ENCODE measurements around the gene RAP1GAP2. TPM values are rescaled to one million over a fixed set of nuclear protein-coding genes. Genes with fewer than 3 reads are reported as not detected.
A peak's percentile ranks its signal among the peaks of the same experiment; 100 is the strongest.

Gene RAP1GAP2
- total and polyA plus RNA-seq, 2 experiments from 2014 or later: 0.74 to 3.8 TPM

GRCh38 chr17:3009411-3009920 is 213.2 kb downstream of the RAP1GAP2 start:
- H4K20me1 ChIP-seq (ENCODE audit: insufficient read depth): no peaks in the 10 kb centered on the region
- no peak overlapping the region for H2AFZ ChIP-seq
- 73 to 77% methylated on average over 14 of the region's 14 CpGs for WGBS, 2 experiments (ENCODE audit: low coverage in 1 of 2, low lambda C conversion rate in 2 of 2, missing lambda C conversion rate in 2 of 2)
- H3K27ac ChIP-seq: no peak overlapping the region
- no peaks in the 10 kb centered on the region for H3K9me2 ChIP-seq (ENCODE audit: insufficient read depth)
- H3K9me3 ChIP-seq (ENCODE audit: low read depth): no peaks in the 10 kb centered on the region
- peaks cover 4% of the 10 kb centered on the region for H3K4me1 ChIP-seq (ENCODE audit: insufficient read depth)
- H3K27me3 ChIP-seq (replicated peaks; ENCODE audit: insufficient read depth): no peaks in the 10 kb centered on the region
- H3K4me3 ChIP-seq: no peak overlapping the region
- H3K4me2 ChIP-seq (ENCODE audit: unreplicated experiment): no peak overlapping the region
- in situ Hi-C loops (cut with MboI): no loop called here
- no peak overlapping the region for H3K9ac ChIP-seq
- TF ChIP-seq EZH2 (IDR thresholded peaks at IDR 0.05; ENCODE audit: insufficient read depth, poor library complexity, severe bottlenecking) (no peak), EZH2phosphoT487 (IDR thresholded peaks at IDR 0.05; ENCODE audit: insufficient read depth, low read depth) (no peak)
- DNase-seq: no peak
- no peaks in the 10 kb centered on the region for H3K36me3 ChIP-seq (ENCODE audit: low read depth)
- no peaks in the 10 kb centered on the region for H3K79me2 ChIP-seq (ENCODE audit: insufficient read depth)
- H3F3A ChIP-seq (ENCODE audit: insufficient read depth): no peaks in the 10 kb centered on the region

GRCh38 chr17:3011891-3012290 is 215.7 kb downstream of the RAP1GAP2 start:
- Histone ChIP-seq H3F3A (ENCODE audit: insufficient read depth) (no peaks in the 10 kb centered on the region), H3K79me2 (ENCODE audit: insufficient read depth) (no peaks in the 10 kb centered on the region), H2AFZ (no peak overlapping the region), H3K9me2 (ENCODE audit: insufficient read depth) (no peaks in the 10 kb centered on the region), H3K9me3 (ENCODE audit: low read depth) (no peaks in the 10 kb centered on the region), H3K27ac (no peak overlapping the region), H3K9ac (no peak overlapping the region), H3K4me3 (no peak overlapping the region), H3K4me2 (ENCODE audit: unreplicated experiment) (no peak overlapping the region), H4K20me1 (ENCODE audit: insufficient read depth) (no peaks in the 10 kb centered on the region), H3K36me3 (ENCODE audit: low read depth) (no peaks in the 10 kb centered on the region), H3K27me3 (replicated peaks; ENCODE audit: insufficient read depth) (no peaks in the 10 kb centered on the region), H3K4me1 (ENCODE audit: insufficient read depth) (no peaks in the 10 kb centered on the region)
- DNase-seq: no peak
- in situ Hi-C loops (cut with MboI): loop anchor here (10.0 kb wide), 1 partner anchor 187 kb away; no protein-coding TSS in a partner anchor
- 93 to 95% methylated on average over 7 of the region's 7 CpGs for WGBS, 2 experiments (ENCODE audit: low coverage in 1 of 2, low lambda C conversion rate in 2 of 2, missing lambda C conversion rate in 2 of 2)
- TF ChIP-seq EZH2phosphoT487 (IDR thresholded peaks at IDR 0.05; ENCODE audit: insufficient read depth, low read depth) (no peak), EZH2 (IDR thresholded peaks at IDR 0.05; ENCODE audit: insufficient read depth, poor library complexity, severe bottlenecking) (no peak)

GRCh38 chr17:3012926-3013581 is 216.8 kb downstream of the RAP1GAP2 start:
- no peaks in the 10 kb centered on the region for H3K9me3 ChIP-seq (ENCODE audit: low read depth)
- in situ Hi-C loops (cut with MboI): loop anchor here (10.0 kb wide), 1 partner anchor 188 kb away; no protein-coding TSS in a partner anchor
- DNase-seq: peak; percentile 74
- 40 to 43% methylated on average over 21 of the region's 21 CpGs for WGBS, 2 experiments (ENCODE audit: low coverage in 1 of 2, low lambda C conversion rate in 2 of 2, missing lambda C conversion rate in 2 of 2)
- no peaks in the 10 kb centered on the region for H3K27me3 ChIP-seq (replicated peaks; ENCODE audit: insufficient read depth)
- no peaks in the 10 kb centered on the region for H3K36me3 ChIP-seq (ENCODE audit: low read depth)
- H3K27ac ChIP-seq: no peak overlapping the region
- no peaks in the 10 kb centered on the region for H3F3A ChIP-seq (ENCODE audit: insufficient read depth)
- no peaks in the 10 kb centered on the region for H3K4me1 ChIP-seq (ENCODE audit: insufficient read depth)
- no peaks in the 10 kb centered on the region for H4K20me1 ChIP-seq (ENCODE audit: insufficient read depth)
- no peak overlapping the region for H3K9ac ChIP-seq
- H2AFZ ChIP-seq: no peak overlapping the region
- H3K9me2 ChIP-seq (ENCODE audit: insufficient read depth): no peaks in the 10 kb centered on the region
- no peak for TF ChIP-seq EZH2phosphoT487 (IDR thresholded peaks at IDR 0.05; ENCODE audit: insufficient read depth, low read depth)
- no peak for TF ChIP-seq EZH2 (IDR thresholded peaks at IDR 0.05; ENCODE audit: insufficient read depth, poor library complexity, severe bottlenecking)
- no peak overlapping the region for H3K4me3 ChIP-seq
- no peak overlapping the region for H3K4me2 ChIP-seq (ENCODE audit: unreplicated experiment)
- H3K79me2 ChIP-seq (ENCODE audit: insufficient read depth): no peaks in the 10 kb centered on the region

- H3K27ac ChIP-seq: no peak overlapping the region
These were observed 219.7 kb downstream of the RAP1GAP2 start for GRCh38 chr17:3015890-3016289.

More at GRCh38 chr17:3015890-3016289, 219.7 kb downstream of the RAP1GAP2 start:
- Histone ChIP-seq H3K79me2 (ENCODE audit: insufficient read depth) (no peaks in the 10 kb centered on the region), H3K9me3 (ENCODE audit: low read depth) (no peaks in the 10 kb centered on the region), H2AFZ (no peak overlapping the region), H3F3A (ENCODE audit: insufficient read depth) (no peaks in the 10 kb centered on the region), H3K9me2 (ENCODE audit: insufficient read depth) (no peaks in the 10 kb centered on the region), H3K4me2 (ENCODE audit: unreplicated experiment) (no peak overlapping the region), H3K4me1 (ENCODE audit: insufficient read depth) (no peaks in the 10 kb centered on the region), H3K4me3 (no peak overlapping the region), H3K36me3 (ENCODE audit: low read depth) (no peaks in the 10 kb centered on the region), H4K20me1 (ENCODE audit: insufficient read depth) (no peaks in the 10 kb centered on the region), H3K27me3 (replicated peaks; ENCODE audit: insufficient read depth) (no peaks in the 10 kb centered on the region), H3K9ac (no peak overlapping the region)
- peak; percentile 69 for DNase-seq
- in situ Hi-C loops (cut with MboI): loop anchor here (10.0 kb wide), 1 partner anchor 191 kb away; no protein-coding TSS in a partner anchor
- WGBS, 2 experiments (ENCODE audit: low coverage in 1 of 2, low lambda C conversion rate in 2 of 2, missing lambda C conversion rate in 2 of 2): 43 to 53% methylated on average over 7 of the region's 7 CpGs
- TF ChIP-seq EZH2 (IDR thresholded peaks at IDR 0.05; ENCODE audit: insufficient read depth, poor library complexity, severe bottlenecking) (no peak), EZH2phosphoT487 (IDR thresholded peaks at IDR 0.05; ENCODE audit: insufficient read depth, low read depth) (no peak)
